ENCODE measurements around the gene COG3.

COG3 gene

GRCh38 chr13:45545686-45546409, 81.1 kb downstream of the COG3 start:
- no peak for DNase-seq (ENCODE audit: low read depth in 2 of 2)

GRCh38 chr13:45546410-45546765, 81.6 kb downstream of the COG3 start:
- no peak for DNase-seq (ENCODE audit: low read depth in 2 of 2)

- DNase-seq (ENCODE audit: low read depth in 2 of 2): no peak
Observed at GRCh38 chr13:45548281-45548680, 83.5 kb downstream of the COG3 start.

- DNase-seq (ENCODE audit: low read depth in 2 of 2): no peak
Observed at GRCh38 chr13:45554604-45555109, 89.9 kb downstream of the COG3 start.

- no peak for DNase-seq (ENCODE audit: low read depth in 2 of 2)
Observed at GRCh38 chr13:45564133-45564776, 99.5 kb downstream of the COG3 start.

GRCh38 chr13:45565331-45565730, 100.6 kb downstream of the COG3 start:
- no peak for DNase-seq (ENCODE audit: low read depth in 2 of 2)

GRCh38 chr13:45575146-45575829, 110.5 kb downstream of the COG3 start:
- no peak for DNase-seq (ENCODE audit: low read depth in 2 of 2)

- DNase-seq (ENCODE audit: low read depth in 2 of 2): no peak
Observed at GRCh38 chr13:45575830-45576180, 111.1 kb downstream of the COG3 start.

- DNase-seq (ENCODE audit: low read depth in 2 of 2): no peak
Observed at GRCh38 chr13:45576466-45576865, 111.7 kb downstream of the COG3 start.

- DNase-seq (ENCODE audit: low read depth in 2 of 2): no peak
Observed at GRCh38 chr13:45582408-45583076, 117.8 kb downstream of the COG3 start.

- DNase-seq (ENCODE audit: low read depth in 2 of 2): no peak
Observed at GRCh38 chr13:45584816-45585215, 120.1 kb downstream of the COG3 start.
